GM19193 (cell line): ENCODE results near the gene ERBB4.

Experiments
- POLR2A ChIP-seq: IDR thresholded peaks from 4 replicates; pipeline ENCODE4 v1.6.1; 2011; ENCODE audit not compliant: insufficient read depth, insufficient read length; ENCODE audit errors: extremely low read depth

Gene ERBB4

DNA sequence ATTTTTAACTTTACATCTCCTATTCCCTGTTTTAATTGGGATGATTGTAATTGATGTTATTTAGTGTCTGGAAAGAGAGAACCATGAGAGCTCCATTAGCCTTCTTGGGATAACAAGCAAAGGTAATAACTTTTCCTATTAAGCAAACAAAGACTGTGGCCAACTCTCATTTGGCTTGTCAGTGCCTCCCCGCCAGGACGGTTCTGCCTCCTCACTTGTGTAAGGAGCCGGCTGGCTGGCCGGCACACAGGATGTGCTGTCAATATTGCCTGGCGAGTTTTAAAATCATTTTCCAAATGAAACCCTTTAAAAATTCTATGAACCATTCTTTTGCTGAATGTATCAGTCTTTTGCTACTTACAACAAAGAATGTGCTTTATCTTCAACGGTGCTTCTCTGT is 1083.9 kb downstream of the ERBB4 start:
- no peak for TF ChIP-seq POLR2A

DNA sequence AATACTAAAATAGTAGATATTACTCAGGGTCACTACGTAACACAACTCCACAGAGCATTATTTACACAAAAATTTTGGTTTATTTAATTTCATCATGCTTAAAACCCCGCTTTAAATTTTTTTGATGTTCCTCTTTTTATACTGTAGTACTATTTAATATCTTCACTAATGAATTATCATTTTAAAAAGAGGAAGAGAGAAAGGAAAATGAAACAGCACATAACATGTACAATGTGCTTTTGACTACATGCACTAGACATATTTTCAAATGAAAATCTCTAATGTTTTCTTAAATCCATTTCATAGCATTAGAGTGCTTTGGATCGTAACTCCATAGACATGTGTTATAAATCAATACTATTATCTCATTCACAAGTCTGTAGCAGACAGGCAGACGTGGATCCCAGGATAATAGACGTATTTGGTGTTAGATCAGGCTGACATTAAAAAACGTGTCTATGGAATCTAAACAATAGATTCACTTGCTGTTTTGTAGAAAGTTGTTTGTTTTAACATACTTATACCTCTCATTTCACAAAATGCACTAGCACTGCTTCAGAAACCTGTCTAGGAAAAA is 1085.2 kb downstream of the ERBB4 start:
- no peak for TF ChIP-seq POLR2A

DNA sequence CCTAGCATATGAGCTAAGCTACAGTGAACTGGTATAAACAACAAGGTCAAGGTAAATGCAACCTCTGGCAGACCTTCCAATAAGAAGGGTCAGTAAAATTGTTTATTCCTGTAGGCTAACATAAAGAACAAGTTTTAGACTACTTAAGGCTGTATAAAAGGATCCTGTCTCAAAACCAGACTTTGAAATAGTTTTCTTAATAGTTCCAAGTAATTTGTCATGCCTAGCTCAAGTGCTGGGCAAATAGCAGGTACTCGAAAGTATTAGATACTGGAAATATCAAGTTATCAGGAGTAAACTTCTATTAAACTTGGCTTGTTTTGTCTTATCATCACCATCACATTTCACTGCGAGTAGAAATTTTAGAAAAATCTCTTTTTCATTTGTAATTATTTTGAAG is 1087.0 kb downstream of the ERBB4 start:
- no peak for TF ChIP-seq POLR2A

DNA sequence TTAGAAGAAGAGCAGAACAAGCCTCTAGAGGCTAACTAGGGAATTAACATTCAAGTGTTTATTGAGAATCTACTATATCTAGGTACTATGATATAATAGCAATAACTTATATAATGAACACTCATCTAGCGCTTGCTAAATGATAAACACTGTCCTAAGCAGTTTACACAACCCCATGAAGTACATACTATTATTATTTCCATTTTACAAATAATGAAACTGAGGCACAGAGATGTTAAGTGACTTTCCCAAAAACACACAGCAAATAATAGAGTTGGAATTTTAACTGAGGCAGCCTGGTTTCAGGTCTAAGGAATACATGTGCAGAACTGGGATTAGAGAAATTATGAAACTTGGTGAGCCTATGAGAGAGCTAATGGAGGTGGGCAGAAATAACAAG is 1088.8 kb downstream of the ERBB4 start:
- TF ChIP-seq POLR2A, result no peak

DNA sequence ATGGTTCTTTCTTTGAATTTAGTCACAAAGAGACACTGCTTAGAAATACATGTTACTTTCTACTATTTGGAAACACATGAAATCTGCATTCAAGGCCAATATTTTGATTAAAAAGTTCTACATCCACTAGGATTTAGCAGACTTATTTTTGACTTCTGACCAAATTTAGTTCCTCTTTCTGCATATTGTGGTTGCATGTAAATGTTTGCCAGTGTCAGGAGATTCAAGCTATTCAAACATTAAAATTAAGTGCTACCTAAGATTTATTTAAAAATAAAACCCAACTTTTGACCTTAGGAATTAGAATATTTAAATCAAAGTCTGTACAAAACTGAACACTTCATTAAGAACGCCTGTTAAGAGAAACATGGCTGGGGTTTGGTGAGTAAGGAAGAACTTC is 1091.1 kb downstream of the ERBB4 start:
- TF ChIP-seq POLR2A, result no peak

DNA sequence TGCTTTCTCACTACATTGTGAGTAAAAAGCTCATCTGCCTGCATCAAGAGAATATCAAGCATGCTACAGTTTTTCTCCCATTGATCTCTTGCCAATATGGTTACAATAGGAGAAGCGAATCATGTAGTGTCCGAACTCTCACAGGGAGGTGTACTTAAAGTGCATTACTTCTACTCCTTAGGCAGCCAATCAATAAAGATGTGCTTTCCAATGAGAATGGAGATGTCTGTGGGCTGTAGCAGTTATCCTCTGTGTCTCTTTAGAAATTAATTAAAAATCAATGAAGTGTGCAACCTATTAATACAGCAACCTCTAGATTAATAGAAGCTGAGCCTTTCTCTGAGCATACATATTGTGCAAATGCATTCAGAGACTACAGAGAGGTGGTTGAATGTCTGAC is 1098.5 kb downstream of the ERBB4 start:
- TF ChIP-seq POLR2A, result no peak

DNA sequence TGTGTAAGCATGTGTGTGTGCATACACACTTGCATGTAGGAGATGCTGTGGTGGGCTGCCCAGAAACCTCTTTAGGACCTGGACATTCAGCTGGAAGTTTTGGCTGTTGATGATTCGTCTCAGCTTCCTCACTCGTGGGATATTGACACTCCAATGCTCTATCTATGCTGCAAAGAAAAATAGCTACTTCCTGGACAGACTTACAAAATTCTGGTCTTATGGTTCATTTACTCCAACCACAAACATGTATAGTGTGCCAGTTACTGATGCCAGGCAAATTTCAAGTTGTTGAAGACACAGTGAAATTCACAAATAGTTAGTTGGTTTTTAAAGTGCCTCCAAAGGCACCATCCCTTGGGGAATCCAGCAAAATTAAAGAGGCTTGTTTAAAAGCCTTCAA is 1099.6 kb downstream of the ERBB4 start:
- no peak for TF ChIP-seq POLR2A

DNA sequence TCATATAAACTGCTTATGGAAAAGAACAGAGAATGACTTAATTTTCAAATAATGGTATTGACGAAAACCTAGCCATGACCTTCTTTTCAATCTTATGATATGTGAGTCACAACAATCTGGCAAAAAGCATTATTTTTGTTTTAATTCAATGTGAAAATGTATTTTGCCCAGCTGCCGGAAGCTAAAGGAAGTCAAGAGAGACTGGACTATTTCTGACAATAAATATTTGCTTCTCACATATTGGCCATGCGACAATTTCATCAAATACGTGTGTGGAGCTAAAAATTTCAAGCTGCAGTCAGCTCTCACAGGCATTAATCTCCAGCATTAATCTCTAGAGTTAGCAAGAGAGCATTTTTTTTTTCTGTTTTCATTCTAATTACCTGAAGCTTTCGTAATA is 1101.2 kb downstream of the ERBB4 start:
- TF ChIP-seq POLR2A, result no peak

DNA sequence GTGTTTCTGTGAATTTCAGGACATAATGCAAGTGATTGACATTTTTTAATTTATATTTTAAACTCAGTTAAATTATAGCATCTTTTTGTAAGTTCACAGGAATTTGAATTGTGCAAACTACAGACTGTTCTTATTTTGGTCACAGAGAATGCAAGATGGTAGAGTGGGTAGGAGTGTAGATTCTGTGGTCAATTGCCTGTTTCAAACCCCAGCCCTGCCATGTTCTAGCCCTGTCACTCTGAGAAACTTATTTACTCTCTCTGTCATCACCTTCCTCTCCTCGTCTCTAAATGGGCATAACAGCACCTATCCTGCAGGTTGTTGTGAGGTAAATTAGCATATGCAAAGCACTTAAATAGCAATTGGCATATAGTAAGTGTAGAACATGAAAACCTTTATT is 1102.4 kb downstream of the ERBB4 start:
- TF ChIP-seq POLR2A, result no peak

DNA sequence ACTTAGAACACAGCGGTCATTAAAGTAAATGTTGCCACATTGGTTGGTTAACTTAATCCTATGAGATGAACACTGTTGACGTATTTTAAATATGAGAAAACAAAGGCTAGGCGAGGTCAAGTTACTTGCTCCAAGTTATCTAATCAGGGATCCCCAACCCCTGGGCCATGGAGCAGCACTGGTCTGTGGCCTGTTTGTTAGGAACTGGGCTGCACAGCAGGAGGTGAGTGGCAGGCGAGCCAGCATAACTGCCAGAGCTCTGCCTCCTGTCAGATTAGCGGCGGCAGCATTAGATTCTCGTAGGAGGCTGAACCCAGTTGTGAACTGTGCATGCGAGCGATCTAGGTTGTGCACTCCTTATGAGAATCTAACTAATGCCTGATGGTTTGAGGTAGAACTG is 1103.3 kb downstream of the ERBB4 start:
- TF ChIP-seq POLR2A, result no peak

DNA sequence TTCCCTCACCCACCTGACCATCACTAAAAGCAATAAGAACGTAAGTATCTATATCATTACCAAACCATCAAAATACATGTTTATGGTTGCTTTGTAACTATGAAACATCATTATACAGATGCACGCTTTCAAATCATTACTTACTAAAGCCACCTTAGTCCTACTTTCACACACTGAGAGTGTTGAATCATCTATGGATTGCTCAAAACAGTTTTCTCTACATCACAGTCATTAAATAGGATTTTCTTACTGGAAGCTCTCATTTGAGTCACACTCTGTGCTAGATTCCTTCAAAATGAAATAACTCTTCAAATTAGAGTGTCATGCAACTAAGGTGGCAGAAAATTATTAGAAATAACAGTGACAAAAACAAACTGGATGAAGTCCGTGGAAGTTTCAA is 1103.8 kb downstream of the ERBB4 start:
- TF ChIP-seq POLR2A, result no peak

DNA sequence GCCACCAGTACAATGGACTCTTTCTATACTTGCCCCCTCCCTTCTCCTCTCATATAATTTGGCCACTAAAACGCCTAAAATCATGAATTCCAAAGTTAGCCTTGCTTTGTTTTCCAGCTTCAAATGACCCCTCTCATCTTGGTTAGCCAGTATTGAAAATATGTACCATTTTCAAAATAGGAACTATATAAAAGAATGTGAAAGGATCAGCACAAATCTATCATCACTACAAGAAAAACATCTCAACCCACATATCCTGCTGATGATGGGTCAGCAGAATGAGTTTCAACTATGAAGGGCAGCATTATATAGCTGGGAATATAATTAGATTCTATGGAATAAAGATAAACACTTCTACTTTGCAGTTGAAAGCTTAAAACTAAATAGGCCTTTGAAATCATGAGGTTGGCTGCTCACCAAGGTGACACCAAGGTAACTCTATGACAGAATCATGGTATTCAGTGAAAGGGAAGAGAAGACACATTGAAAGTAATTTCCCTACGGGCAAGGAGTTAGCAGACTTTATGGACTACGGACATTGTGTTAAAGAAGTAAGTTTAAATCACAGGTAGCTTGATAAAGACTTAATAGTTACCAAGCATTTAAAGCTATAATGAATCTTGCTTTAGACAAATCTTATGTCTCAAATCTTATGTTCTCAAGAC is 1109.2 kb downstream of the ERBB4 start:
- TF ChIP-seq POLR2A, result no peak

DNA sequence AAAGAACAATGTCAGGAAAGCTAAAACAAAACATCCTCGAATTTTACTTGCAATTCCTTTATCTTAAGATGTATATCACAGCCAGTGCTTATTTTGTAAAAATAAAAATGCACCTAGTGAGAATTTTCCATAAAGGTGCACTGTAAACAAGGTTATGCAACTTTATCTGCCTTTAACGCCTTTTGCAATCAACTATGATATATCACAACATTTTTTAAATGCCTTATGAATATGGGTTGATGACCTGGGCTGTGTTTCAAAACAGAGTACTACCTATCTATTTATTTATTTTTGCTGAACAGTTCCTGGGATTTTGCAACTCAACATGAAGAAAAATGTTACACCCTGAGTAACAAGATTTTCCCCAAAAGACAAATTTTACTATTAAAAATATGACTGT is 1112.4 kb downstream of the ERBB4 start:
- no peak for TF ChIP-seq POLR2A

DNA sequence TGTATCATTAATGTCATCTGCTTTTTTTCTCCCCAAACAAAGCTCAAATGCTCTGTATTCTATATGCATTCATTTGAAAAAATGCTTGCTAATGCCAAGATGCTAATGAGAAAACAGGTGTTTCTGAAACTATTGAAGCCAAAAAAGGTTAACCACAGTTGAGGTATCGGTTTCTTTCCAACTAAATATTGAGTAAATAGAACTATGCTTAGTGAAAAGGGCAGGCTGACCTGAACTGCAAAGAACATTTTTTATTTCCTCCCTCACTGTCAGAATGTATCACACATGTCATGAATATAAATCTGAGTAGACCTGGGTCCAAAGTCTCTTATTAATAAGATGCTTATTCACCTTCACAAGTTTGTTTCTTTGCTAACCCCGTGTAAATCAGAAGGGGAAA is 1115.6 kb downstream of the ERBB4 start:
- TF ChIP-seq POLR2A, result no peak

DNA sequence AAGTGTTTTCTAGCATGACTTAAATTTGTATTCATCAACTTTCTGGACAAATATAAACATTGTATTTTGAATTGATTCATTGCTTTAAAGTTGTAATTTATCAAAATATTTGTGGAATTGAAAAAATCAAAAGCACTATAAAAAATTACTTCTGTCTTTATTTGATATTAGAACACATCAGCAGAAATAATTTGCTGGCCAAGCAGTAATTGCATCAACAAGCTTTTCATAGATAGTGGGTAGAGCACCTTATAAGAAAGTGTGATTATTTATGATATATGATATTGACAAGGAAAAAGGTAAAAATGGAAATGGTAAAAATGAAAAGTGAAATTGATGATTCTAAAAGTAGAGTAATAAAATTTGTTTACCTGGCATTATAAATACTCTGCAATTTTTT is 1121.1 kb downstream of the ERBB4 start:
- TF ChIP-seq POLR2A, result no peak

DNA sequence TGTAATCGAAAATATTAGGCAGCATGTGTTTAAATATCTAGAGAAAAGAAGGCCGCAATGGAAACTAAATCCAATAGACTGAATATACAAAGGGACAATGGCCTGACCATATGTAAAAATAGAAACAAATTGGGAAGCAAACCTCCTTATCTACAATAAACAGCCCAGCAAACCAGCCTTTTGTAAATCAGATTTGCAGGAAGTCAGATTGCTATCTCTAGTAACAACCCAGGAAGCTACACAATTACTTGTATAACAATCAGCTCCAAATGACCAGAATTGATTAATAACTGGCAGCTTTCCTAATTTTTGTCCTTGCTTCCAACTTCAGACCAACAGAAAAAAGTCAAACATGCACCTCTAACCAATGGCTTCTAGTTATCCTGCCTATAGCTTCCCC is 1122.2 kb downstream of the ERBB4 start:
- no peak for TF ChIP-seq POLR2A

DNA sequence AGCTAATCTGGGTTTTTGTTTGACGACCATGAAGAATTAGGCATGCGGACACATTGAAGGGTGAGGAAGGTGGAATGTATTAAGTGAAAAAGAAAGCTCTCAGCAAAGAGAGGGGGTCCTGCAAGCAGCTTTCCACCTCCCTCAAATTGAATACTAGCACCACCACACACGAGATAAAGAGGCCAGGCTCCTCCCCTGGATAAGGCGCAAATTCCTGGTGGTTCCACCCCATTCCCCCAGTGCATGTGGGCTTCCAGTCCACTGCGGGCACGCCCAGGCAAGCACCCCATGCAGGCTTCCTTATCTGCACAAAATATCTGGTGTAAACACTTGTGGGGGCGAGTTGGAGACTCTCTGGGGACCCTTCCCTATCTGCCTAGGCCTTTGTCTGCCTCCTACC is 1124.9 kb downstream of the ERBB4 start:
- no peak for TF ChIP-seq POLR2A
